IPS DF 19.7 (cell line): Measurements from ENCODE around the gene HBQ1.
"Not testable (repeated sequence)": the region's sequence is repeated elsewhere in the genome, so short reads cannot be mapped to it uniquely, and the experiment has no call there.

Experiments used
- DNase-seq: peaks from one replicate; pipeline ENCODE4 v3.0.0-alpha.2; 2013; ENCODE audit warnings: low read depth, low spot score

HBQ1 gene

GRCh38 chr16:176006-176405 is 4.3 kb upstream of the HBQ1 start:
- not testable (repeated sequence) for DNase-seq

- DNase-seq: not testable (repeated sequence)
Observed at GRCh38 chr16:176477-177382, 3.5 kb upstream of the HBQ1 start, which contains the start of gene HBA1. HBA1 (plus strand) TSS chr16:176680; CDS start chr16:176717, 37 bp downstream.

- DNase-seq: no peak
Observed at GRCh38 chr16:177394-177822, 2.9 kb upstream of the HBQ1 start.

GRCh38 chr16:177981-178667 is 2.1 kb upstream of the HBQ1 start:
- DNase-seq: no peak

GRCh38 chr16:178668-179015 is 1.6 kb upstream of the HBQ1 start:
- no peak for DNase-seq

DNA sequence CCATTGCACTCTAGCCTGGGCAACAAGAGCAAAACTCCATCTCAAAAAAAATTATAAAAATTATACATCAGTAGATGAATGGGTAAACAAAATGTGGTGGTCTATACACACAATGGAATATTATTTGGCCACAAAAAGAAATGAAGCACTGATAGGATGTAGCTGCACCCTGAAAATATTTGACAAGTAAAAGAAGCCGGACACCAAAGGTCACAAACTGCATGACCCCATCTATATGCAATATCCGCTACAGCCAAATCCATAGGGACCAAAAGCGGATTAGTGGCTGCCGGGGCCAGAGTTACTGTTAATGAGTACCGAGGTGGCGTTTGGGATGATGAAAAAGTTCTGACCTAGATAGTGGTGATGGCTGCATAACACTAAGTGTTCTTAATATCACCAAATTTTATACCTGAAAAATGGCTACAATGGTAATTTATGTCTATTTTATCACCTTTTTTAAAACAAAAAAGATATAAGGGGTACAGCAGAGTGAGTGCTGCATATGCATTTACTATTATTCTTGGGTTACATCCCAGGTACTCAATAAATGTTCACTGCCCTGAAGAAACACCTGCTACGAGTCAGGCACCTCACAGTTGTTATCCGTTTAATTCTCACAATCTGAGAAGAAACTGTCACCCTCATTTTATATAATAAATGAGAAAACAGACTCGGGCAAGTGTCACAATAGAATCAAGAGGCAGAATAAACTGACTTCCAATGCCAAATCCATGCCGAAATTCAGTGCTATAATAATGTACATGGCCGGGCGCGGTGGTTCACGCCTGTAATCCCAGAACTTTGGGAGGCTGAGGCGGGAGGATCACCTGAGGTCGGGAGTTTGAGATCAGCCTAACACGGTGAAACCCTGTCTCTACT is 807 bp upstream of the HBQ1 start:
- no peak for DNase-seq

DNA sequence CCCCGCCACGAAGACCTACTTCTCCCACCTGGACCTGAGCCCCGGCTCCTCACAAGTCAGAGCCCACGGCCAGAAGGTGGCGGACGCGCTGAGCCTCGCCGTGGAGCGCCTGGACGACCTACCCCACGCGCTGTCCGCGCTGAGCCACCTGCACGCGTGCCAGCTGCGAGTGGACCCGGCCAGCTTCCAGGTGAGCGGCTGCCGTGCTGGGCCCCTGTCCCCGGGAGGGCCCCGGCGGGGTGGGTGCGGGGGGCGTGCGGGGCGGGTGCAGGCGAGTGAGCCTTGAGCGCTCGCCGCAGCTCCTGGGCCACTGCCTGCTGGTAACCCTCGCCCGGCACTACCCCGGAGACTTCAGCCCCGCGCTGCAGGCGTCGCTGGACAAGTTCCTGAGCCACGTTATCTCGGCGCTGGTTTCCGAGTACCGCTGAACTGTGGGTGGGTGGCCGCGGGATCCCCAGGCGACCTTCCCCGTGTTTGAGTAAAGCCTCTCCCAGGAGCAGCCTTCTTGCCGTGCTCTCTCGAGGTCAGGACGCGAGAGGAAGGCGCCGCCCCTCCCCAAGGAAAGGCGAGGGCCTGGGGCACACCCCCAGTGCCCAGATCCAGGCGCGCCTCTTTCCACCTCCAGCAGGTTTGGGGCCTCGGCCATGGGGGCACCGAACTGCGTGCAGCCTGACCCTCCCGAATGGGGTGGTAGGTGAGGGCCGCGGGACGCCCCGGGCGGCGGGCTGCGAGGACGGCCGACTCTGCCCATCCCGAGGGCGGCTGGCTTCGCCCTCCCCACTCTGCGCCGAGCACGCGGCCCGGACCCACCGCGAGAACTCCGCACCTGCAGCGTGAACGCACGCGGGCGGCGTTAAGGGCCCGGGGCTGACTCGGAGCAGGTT is 664 bp downstream of the HBQ1 start:
- no peak for DNase-seq

- DNase-seq: no peak
Observed at GRCh38 chr16:181565-182021, 1.3 kb downstream of the HBQ1 start.

GRCh38 chr16:183005-183404 is 2.7 kb downstream of the HBQ1 start:
- no peak for DNase-seq

DNA sequence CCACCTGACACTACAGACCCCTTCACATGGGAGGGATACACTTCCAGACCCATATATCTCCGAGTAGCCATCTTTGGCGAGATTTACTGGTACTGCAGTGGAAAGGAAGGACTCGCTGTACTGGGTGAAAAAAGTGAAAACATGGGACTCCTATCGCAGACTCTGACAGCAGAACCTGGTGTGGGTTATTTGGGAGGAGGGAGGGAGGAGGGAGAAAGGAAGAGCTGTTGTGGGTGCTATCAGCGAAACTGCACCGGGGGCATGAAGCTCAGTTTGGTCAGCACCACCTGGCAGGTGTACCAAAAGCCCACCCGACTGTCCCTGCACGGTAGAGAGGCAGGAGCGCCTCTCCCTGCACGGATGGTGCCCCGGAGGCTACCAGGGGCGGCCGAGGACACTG is 5.0 kb downstream of the HBQ1 start:
- no peak for DNase-seq

DNA sequence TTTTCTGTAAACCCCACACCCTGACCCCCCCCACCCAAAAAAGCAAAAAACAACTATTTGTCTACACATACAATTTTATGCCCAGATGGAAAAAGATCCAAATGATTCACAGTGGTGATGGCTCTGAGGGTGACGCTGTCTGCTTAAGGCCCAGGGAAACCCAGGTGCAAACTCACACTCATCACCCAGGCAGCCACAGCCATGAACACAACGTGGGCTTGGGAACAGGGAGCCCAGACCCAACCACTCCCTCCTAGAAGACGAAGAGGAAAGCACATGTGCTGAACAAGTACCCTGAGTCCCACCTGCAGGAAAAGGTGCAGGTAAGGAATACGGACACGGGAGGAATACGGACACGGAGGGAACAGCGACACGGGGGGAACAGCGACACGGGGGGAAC is 5.4 kb downstream of the HBQ1 start:
- DNase-seq: no peak

DNA sequence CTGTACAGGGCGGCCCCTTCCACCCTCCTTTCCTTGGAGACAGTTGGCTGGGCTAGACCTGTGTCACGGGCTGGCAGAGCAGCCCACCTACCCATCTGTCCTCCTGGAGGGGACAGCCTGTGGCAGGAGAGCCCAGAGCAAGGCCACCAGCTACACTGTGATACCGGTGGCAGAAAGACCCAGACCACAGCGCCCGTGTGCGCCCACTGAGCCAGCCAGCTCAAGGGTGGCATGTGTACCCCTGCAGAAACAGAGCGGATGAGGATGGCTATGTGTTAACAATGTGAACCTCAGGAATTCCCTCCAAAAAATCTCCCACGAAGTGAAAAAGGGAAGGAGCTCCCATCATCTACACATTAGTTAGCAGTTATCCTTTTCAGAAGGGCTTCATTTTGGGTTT is 7.1 kb downstream of the HBQ1 start:
- no peak for DNase-seq

DNA sequence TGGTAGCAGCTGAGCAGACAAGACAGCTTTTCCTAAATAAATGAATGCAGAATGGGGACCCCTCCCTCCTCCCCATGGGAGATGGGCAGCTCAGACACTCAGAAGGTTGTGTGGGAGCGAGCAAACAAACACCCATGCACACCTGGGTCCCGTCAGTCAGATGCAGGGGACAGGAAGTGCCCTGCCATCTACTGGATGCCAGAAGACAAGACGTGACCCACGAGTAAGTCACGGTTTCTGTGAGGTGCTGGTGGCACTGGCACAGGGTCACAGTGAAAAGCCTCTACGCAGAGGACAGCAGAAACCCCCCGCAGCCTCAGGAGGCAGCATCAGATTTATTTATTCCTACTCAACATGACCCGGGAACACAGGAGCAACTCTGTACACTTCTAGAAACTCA is 8.4 kb downstream of the HBQ1 start:
- DNase-seq: no peak

GRCh38 chr16:189604-190186 is 9.4 kb downstream of the HBQ1 start:
- no peak for DNase-seq

- no peak for DNase-seq
Observed at GRCh38 chr16:191831-192230, 11.6 kb downstream of the HBQ1 start.

DNA sequence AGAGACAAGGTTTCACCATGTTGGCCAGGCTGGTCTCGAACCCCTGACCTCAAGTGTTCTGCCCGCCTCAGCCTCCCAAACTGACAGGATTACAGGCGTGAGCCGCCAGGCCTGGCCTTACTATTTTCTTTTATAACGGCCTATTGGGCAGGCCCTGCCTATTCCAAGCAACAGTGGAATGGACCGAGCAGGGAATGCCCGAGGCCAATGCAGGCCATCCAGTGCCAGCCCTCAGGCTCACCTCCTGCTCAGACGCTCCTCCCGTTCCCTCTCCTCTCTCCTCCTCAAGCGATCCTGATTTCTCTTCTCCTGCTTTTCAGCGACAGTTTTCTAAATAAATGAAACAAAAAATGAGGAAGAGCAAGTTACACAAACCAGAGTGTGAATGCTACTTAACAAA is 12.4 kb downstream of the HBQ1 start:
- no peak for DNase-seq

DNA sequence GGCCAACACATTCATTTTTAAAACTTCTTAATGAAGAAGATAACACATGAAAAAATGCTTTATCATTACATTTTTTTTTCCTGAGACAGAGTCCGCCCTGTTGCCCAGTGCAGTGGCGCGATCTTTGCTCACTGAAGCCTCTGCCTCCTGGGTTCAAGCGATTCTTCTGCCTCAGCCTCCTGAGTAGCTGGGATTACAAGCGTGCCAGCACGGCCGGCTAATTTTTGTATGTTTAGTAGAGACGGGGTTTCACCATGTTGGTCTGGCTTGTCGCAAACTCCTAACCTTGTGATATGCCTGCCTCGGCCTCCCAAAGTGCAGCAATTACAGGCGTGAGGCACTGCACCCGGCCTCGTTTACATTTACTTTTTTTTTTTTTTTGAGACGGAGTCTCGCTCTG is 13.2 kb downstream of the HBQ1 start:
- DNase-seq: no peak

DNA sequence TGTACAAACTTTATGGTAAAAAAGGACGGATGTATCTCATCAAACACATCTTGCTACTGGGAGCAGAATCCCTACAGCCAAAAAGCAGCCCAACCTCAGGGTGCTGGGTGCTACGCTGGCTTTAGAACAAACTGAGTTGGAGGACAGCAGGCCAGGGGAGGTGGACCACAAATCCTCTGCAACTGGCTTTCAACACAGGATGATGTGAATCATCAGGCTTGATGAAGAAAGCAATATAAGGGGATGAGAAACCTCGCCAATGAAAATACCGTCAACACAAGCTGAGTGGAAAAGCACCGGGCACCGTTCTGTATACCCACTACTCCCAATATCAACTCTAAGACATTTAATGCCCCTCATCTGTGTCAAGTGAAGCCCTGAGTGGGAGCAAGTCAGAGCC is 14.3 kb downstream of the HBQ1 start:
- DNase-seq: no peak

DNA sequence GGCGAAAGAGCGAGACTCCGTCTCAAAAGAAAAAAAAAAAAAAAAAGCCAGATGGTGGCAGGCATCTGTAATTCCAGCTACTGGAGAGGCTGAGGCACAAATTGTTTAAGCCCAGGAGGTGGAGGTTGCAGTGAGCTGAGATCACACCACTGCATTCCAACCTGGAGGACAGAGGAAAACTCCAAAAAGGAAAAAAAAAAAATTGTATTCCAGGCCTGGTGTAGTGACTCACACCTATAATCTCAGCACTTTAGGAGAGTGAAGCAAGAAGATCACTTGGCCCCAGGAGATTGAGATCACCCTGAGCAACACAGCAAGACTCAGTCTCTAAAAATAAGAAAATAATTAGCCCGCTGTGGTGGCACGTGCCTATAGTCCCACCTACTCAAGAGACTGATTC is 20.1 kb downstream of the HBQ1 start:
- no peak for DNase-seq

GRCh38 chr16:203246-203645 is 23.0 kb downstream of the HBQ1 start:
- no peak for DNase-seq

GRCh38 chr16:204046-204445 is 23.8 kb downstream of the HBQ1 start:
- DNase-seq: not testable (repeated sequence)
